ENCODE results near the gene DSCAM.

The DSCAM gene

GRCh38 chr21:40517646-40518045 lies 329.3 kb downstream of the DSCAM start:
- no peaks in the 10 kb centered on the region for H3K27me3 ChIP-seq (ENCODE audit: control insufficient read depth in 1 of 2, insufficient read depth in 2 of 2, low read length in 2 of 2)
- no peak overlapping the region for H3K4me3 ChIP-seq (ENCODE audit: low read length in 2 of 2)
- no peak overlapping the region for H3K9ac ChIP-seq (ENCODE audit: low read length in 2 of 2)
- no peaks in the 10 kb centered on the region for H3K4me1 ChIP-seq (ENCODE audit: control insufficient read depth, insufficient read depth, low read length)
- peaks cover 0 to 3% of the 10 kb centered on the region in 2 donors for H3K9me3 ChIP-seq (ENCODE audit: control insufficient read depth in 2 of 2, low read length in 2 of 2)
- H3K36me3 ChIP-seq (ENCODE audit: control insufficient read depth in 2 of 2, insufficient read depth in 2 of 2, low read length in 2 of 2), result no peaks in the 10 kb centered on the region
- no peak overlapping the region for H3K27ac ChIP-seq (ENCODE audit: low read length)

DNA sequence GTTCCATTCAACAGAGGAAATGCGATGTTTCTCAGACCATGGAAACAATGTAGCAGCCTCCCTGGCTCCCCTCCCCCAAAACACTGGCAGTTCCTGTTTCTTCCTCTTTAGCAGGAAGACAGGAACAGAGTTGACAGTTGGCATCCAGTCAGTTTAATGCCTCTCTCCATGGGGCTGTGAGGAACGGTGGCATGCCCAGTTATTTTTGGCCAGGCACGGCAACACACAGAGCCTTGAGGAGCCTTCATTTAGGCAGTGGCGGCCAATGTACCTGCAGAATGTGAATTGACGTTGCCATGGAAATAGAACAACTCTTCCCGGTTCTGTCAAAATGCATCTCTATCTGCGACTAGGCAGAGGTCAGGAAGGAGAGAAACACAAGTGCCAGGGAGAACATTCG lies 330.6 kb downstream of the DSCAM start:
- Histone ChIP-seq H3K4me3 (ENCODE audit: low read length in 2 of 2) (no peak overlapping the region), H3K4me1 (ENCODE audit: control insufficient read depth, insufficient read depth, low read length) (no peaks in the 10 kb centered on the region), H3K9ac (ENCODE audit: low read length in 2 of 2) (no peak overlapping the region), H3K36me3 (ENCODE audit: control insufficient read depth in 2 of 2, insufficient read depth in 2 of 2, low read length in 2 of 2) (no peaks in the 10 kb centered on the region), H3K27ac (ENCODE audit: low read length) (no peak overlapping the region), H3K27me3 (ENCODE audit: control insufficient read depth in 1 of 2, insufficient read depth in 2 of 2, low read length in 2 of 2) (no peaks in the 10 kb centered on the region), H3K9me3 (ENCODE audit: control insufficient read depth in 2 of 2, low read length in 2 of 2) (peaks cover 0 to 3% of the 10 kb centered on the region in 2 donors)

- Histone ChIP-seq H3K36me3 (ENCODE audit: control insufficient read depth in 2 of 2, insufficient read depth in 2 of 2, low read length in 2 of 2) (no peaks in the 10 kb centered on the region), H3K9me3 (ENCODE audit: control insufficient read depth in 2 of 2, low read length in 2 of 2) (peaks cover 0 to 3% of the 10 kb centered on the region in 2 donors), H3K27me3 (ENCODE audit: control insufficient read depth in 1 of 2, insufficient read depth in 2 of 2, low read length in 2 of 2) (no peaks in the 10 kb centered on the region), H3K4me1 (ENCODE audit: control insufficient read depth, insufficient read depth, low read length) (no peaks in the 10 kb centered on the region), H3K27ac (ENCODE audit: low read length) (no peak overlapping the region), H3K9ac (ENCODE audit: low read length in 2 of 2) (no peak overlapping the region), H3K4me3 (ENCODE audit: low read length in 2 of 2) (no peak overlapping the region)
Observed at GRCh38 chr21:40512590-40512989, 334.4 kb downstream of the DSCAM start.

DNA sequence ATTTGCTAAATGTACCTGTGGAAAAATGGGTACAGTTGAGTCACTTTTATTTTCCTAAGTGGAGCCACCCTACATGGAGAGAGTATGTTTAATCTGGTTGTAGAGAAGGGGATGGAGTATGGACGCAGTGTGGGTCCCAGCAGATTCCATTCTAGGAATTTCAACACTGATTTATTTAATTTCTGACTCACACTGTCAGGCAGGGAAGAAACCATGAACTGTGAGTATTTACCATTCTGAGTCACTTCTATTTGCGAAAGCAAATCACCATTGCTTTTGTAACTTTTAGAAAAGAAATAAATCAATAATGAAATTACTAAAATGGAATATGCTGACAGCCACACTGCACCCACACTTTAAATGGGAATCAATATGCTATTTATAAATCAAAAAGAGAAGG lies 339.0 kb downstream of the DSCAM start:
- H3K9ac ChIP-seq (ENCODE audit: low read length in 2 of 2), result no peak overlapping the region
- H3K36me3 ChIP-seq (ENCODE audit: control insufficient read depth in 2 of 2, insufficient read depth in 2 of 2, low read length in 2 of 2), result no peaks in the 10 kb centered on the region
- no peaks in the 10 kb centered on the region for H3K4me1 ChIP-seq (ENCODE audit: control insufficient read depth, insufficient read depth, low read length)
- H3K27ac ChIP-seq (ENCODE audit: low read length), result no peak overlapping the region
- no peaks in the 10 kb centered on the region for H3K9me3 ChIP-seq (ENCODE audit: control insufficient read depth in 2 of 2, low read length in 2 of 2)
- H3K27me3 ChIP-seq (ENCODE audit: control insufficient read depth in 1 of 2, insufficient read depth in 2 of 2, low read length in 2 of 2), result peaks cover 0 to 2% of the 10 kb centered on the region in 2 donors
- H3K4me3 ChIP-seq (ENCODE audit: low read length in 2 of 2), result no peak overlapping the region

GRCh38 chr21:40505681-40506080 lies 341.3 kb downstream of the DSCAM start:
- H3K27me3 ChIP-seq (ENCODE audit: control insufficient read depth in 1 of 2, insufficient read depth in 2 of 2, low read length in 2 of 2), result peaks cover 0 to 2% of the 10 kb centered on the region in 2 donors
- H3K36me3 ChIP-seq (ENCODE audit: control insufficient read depth in 2 of 2, insufficient read depth in 2 of 2, low read length in 2 of 2), result no peaks in the 10 kb centered on the region
- no peak overlapping the region for H3K27ac ChIP-seq (ENCODE audit: low read length)
- no peaks in the 10 kb centered on the region for H3K9me3 ChIP-seq (ENCODE audit: control insufficient read depth in 2 of 2, low read length in 2 of 2)
- H3K4me3 ChIP-seq (ENCODE audit: low read length in 2 of 2), result no peak overlapping the region
- no peaks in the 10 kb centered on the region for H3K4me1 ChIP-seq (ENCODE audit: control insufficient read depth, insufficient read depth, low read length)
- H3K9ac ChIP-seq (ENCODE audit: low read length in 2 of 2), result no peak overlapping the region

DNA sequence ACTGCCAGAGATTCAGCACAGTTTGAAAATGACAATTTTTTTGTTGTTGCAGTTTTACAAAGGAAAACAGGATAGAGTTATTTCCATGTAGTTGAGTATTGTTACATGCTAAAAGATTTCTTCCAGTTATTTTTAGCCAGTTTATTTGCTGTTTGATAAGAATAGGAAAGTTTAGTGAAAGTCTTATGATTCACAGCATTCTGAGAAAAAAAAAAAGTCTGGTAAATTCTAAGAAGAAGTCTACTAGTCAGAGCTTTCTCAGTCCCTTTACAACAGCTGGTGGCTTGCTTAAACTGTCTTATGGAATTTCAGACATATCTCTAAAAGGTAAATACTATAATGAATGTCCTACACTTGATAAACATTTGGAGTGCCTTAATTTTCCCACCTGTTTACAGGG lies 341.7 kb downstream of the DSCAM start:
- H3K27ac ChIP-seq (ENCODE audit: low read length), result no peak overlapping the region
- no peaks in the 10 kb centered on the region for H3K36me3 ChIP-seq (ENCODE audit: control insufficient read depth in 2 of 2, insufficient read depth in 2 of 2, low read length in 2 of 2)
- no peak overlapping the region for H3K4me3 ChIP-seq (ENCODE audit: low read length in 2 of 2)
- H3K4me1 ChIP-seq (ENCODE audit: control insufficient read depth, insufficient read depth, low read length), result no peaks in the 10 kb centered on the region
- H3K27me3 ChIP-seq (ENCODE audit: control insufficient read depth in 1 of 2, insufficient read depth in 2 of 2, low read length in 2 of 2), result peaks cover 0 to 2% of the 10 kb centered on the region in 2 donors
- H3K9ac ChIP-seq (ENCODE audit: low read length in 2 of 2), result no peak overlapping the region
- no peaks in the 10 kb centered on the region for H3K9me3 ChIP-seq (ENCODE audit: control insufficient read depth in 2 of 2, low read length in 2 of 2)

DNA sequence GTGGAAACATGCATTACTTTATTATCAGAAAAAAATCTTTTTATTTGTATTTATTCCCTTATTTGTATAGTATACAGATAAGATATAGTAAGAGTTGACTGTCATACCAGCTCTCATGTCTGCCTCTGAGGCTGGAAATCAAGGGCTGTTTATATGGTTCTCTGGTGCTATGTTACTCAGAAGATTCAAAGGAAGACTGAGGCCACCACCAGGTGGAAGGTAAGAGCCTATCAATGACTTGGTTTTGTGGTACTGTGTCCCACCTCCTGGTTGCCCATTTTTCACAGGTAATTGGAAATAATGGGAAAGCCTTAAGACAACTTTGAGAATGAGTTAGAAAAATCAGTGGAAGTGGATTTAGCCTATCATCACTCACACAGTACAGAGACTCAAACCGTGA lies 342.1 kb downstream of the DSCAM start:
- Histone ChIP-seq H3K27me3 (ENCODE audit: control insufficient read depth in 1 of 2, insufficient read depth in 2 of 2, low read length in 2 of 2) (peaks cover 0 to 2% of the 10 kb centered on the region in 2 donors), H3K4me1 (ENCODE audit: control insufficient read depth, insufficient read depth, low read length) (no peaks in the 10 kb centered on the region), H3K4me3 (ENCODE audit: low read length in 2 of 2) (no peak overlapping the region), H3K27ac (ENCODE audit: low read length) (no peak overlapping the region), H3K36me3 (ENCODE audit: control insufficient read depth in 2 of 2, insufficient read depth in 2 of 2, low read length in 2 of 2) (no peaks in the 10 kb centered on the region), H3K9ac (ENCODE audit: low read length in 2 of 2) (no peak overlapping the region), H3K9me3 (ENCODE audit: control insufficient read depth in 2 of 2, low read length in 2 of 2) (no peaks in the 10 kb centered on the region)

DNA sequence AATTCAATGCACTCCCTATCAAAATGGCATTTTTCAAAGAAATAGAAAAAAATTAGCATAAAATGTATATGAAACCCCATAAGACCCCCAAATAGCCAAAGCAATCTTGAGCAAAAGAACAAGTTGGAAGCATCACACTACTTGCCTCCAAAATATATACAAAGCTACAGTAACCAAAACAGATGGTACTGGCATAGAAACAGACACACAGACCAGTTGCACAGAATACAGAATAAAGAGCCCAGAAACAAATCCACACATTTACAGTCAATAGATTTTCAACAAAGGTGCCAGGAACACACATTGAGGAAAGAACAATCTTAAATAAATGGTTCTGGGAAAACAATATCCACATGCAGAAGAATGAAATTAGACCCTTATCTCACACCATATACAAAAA lies 350.8 kb downstream of the DSCAM start:
- Histone ChIP-seq H3K9ac (ENCODE audit: low read length in 2 of 2) (no peak overlapping the region), H3K27me3 (ENCODE audit: control insufficient read depth in 1 of 2, insufficient read depth in 2 of 2, low read length in 2 of 2) (no peaks in the 10 kb centered on the region), H3K36me3 (ENCODE audit: control insufficient read depth in 2 of 2, insufficient read depth in 2 of 2, low read length in 2 of 2) (no peaks in the 10 kb centered on the region), H3K9me3 (ENCODE audit: control insufficient read depth in 2 of 2, low read length in 2 of 2) (no peaks in the 10 kb centered on the region), H3K4me1 (ENCODE audit: control insufficient read depth, insufficient read depth, low read length) (peaks cover 3% of the 10 kb centered on the region), H3K4me3 (ENCODE audit: low read length in 2 of 2) (no peak overlapping the region), H3K27ac (ENCODE audit: low read length) (no peak overlapping the region)

DNA sequence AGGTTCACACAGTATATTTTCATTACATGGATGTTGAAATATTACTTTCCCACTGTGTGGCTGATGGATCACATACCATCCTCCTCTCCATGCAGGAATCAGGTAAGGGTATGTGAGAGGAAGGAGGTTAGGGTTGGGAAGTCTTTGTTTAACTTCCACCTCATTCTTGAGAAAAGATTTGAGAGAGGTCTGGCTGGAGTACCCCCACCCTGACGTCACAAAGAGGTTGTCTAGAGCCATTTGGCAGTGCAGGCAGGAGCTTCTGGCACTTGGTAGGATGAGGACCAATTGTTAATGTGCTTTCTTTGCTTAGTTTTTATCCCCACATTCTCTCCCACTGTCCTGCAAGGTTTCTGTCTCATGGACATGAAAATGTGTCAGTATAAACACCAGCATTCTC lies 356.6 kb downstream of the DSCAM start:
- H3K27ac ChIP-seq (ENCODE audit: low read length), result no peak overlapping the region
- peaks cover 3% of the 10 kb centered on the region for H3K4me1 ChIP-seq (ENCODE audit: control insufficient read depth, insufficient read depth, low read length)
- no peak overlapping the region for H3K4me3 ChIP-seq (ENCODE audit: low read length in 2 of 2)
- no peaks in the 10 kb centered on the region for H3K9me3 ChIP-seq (ENCODE audit: control insufficient read depth in 2 of 2, low read length in 2 of 2)
- no peaks in the 10 kb centered on the region for H3K27me3 ChIP-seq (ENCODE audit: control insufficient read depth in 1 of 2, insufficient read depth in 2 of 2, low read length in 2 of 2)
- H3K36me3 ChIP-seq (ENCODE audit: control insufficient read depth in 2 of 2, insufficient read depth in 2 of 2, low read length in 2 of 2), result no peaks in the 10 kb centered on the region
- no peak overlapping the region for H3K9ac ChIP-seq (ENCODE audit: low read length in 2 of 2)

DNA sequence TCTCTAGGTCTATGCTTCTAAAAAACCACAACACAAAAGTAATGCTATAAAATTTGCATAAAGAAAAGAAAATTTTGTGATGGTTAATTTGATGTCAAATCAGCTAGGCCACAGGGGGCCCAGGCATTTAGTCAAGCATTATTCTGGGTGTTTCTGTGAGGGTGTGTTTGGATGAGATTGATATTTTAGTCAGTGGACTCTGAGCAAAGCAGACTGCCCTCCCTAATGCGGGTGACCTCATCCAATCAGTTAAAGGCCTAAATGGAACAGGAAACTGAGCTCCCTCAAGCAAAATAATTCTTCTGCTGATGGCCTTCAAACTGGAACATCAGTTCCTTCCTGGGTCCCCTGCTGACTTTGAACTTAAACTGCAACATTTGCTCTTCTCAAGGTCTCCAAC lies 358.0 kb downstream of the DSCAM start:
- peaks cover 3% of the 10 kb centered on the region for H3K4me1 ChIP-seq (ENCODE audit: control insufficient read depth, insufficient read depth, low read length)
- H3K27ac ChIP-seq (ENCODE audit: low read length), result no peak overlapping the region
- H3K9ac ChIP-seq (ENCODE audit: low read length in 2 of 2), result no peak overlapping the region
- H3K27me3 ChIP-seq (ENCODE audit: control insufficient read depth in 1 of 2, insufficient read depth in 2 of 2, low read length in 2 of 2), result no peaks in the 10 kb centered on the region
- no peaks in the 10 kb centered on the region for H3K9me3 ChIP-seq (ENCODE audit: control insufficient read depth in 2 of 2, low read length in 2 of 2)
- no peak overlapping the region for H3K4me3 ChIP-seq (ENCODE audit: low read length in 2 of 2)
- H3K36me3 ChIP-seq (ENCODE audit: control insufficient read depth in 2 of 2, insufficient read depth in 2 of 2, low read length in 2 of 2), result no peaks in the 10 kb centered on the region

DNA sequence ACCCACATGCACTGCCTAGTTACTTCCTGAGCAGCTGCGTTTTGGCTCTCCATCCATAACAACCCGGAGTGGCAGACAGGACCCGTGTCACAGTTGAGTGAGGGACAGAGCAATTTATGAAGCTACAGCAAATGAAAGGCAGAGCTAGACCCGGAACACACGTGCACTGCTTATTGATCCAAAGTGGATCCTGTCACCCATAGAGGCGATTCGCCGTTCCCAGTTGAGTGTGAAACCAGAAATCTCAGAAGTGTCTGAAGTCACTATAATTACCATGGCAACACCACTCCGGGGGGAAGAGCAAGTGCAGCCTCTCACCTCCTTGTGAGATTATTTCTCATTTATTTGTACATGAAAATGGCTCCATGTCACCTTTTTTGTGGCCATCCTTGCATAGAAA lies 365.2 kb downstream of the DSCAM start:
- no peaks in the 10 kb centered on the region for H3K36me3 ChIP-seq (ENCODE audit: control insufficient read depth in 2 of 2, insufficient read depth in 2 of 2, low read length in 2 of 2)
- no peaks in the 10 kb centered on the region for H3K9me3 ChIP-seq (ENCODE audit: control insufficient read depth in 2 of 2, low read length in 2 of 2)
- H3K4me3 ChIP-seq (ENCODE audit: low read length in 2 of 2), result no peak overlapping the region
- no peaks in the 10 kb centered on the region for H3K27me3 ChIP-seq (ENCODE audit: control insufficient read depth in 1 of 2, insufficient read depth in 2 of 2, low read length in 2 of 2)
- H3K4me1 ChIP-seq (ENCODE audit: control insufficient read depth, insufficient read depth, low read length), result no peaks in the 10 kb centered on the region
- H3K27ac ChIP-seq (ENCODE audit: low read length), result no peak overlapping the region
- H3K9ac ChIP-seq (ENCODE audit: low read length in 2 of 2), result no peak overlapping the region
